ENCODE measurements around the gene PTPRK.

GRCh38 chr6:128482642-128483041 is 37.8 kb downstream of the PTPRK start:
- TF ChIP-seq POLR2A (IDR thresholded peaks at IDR 0.05), result no peak
- TF ChIP-seq, protein P1, sequence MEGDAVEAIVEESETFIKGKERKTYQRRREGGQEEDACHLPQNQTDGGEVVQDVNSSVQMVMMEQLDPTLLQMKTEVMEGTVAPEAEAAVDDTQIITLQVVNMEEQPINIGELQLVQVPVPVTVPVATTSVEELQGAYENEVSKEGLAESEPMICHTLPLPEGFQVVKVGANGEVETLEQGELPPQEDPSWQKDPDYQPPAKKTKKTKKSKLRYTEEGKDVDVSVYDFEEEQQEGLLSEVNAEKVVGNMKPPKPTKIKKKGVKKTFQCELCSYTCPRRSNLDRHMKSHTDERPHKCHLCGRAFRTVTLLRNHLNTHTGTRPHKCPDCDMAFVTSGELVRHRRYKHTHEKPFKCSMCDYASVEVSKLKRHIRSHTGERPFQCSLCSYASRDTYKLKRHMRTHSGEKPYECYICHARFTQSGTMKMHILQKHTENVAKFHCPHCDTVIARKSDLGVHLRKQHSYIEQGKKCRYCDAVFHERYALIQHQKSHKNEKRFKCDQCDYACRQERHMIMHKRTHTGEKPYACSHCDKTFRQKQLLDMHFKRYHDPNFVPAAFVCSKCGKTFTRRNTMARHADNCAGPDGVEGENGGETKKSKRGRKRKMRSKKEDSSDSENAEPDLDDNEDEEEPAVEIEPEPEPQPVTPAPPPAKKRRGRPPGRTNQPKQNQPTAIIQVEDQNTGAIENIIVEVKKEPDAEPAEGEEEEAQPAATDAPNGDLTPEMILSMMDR (IDR thresholded peaks at IDR 0.05), result no peak
